Muscle layer of duodenum (tissue), 2 donors: ENCODE measurements around the gene RSL24D1.
A peak's percentile ranks its signal among the peaks of the same experiment; 100 is the strongest.

Experiments
- H3K27ac ChIP-seq: one replicate; pipeline ENCODE4 v1.7.0; 2013; ENCODE audit warnings: mild to moderate bottlenecking, low read length
- H3K27me3 ChIP-seq: one replicate; pipeline ENCODE4 v1.7.0; 2013; ENCODE audit warnings: low read depth, mild to moderate bottlenecking, control low read depth, low read length
- H3K36me3 ChIP-seq, 2 donors: one replicate each; pipeline ENCODE4 v1.7.0; 2013; ENCODE audit warnings: low read length in 2 of 2, control low read depth in 1 of 2, mild to moderate bottlenecking in 1 of 2; ENCODE audit not compliant: insufficient read depth in 2 of 2, control insufficient read depth in 1 of 2
- H3K4me1 ChIP-seq, 2 donors: one replicate each; pipeline ENCODE4 v1.7.0; 2013; ENCODE audit warnings: low read length in 2 of 2, mild to moderate bottlenecking in 2 of 2, control low read depth in 1 of 2, moderate library complexity in 1 of 2; ENCODE audit not compliant: insufficient read depth in 2 of 2, control insufficient read depth in 1 of 2
- H3K4me3 ChIP-seq, 2 donors: one replicate each; pipeline ENCODE4 v1.7.0; 2013; ENCODE audit warnings: low read length in 2 of 2, low read depth in 1 of 2, mild to moderate bottlenecking in 1 of 2
- H3K9me3 ChIP-seq, 2 donors: one replicate each; pipeline ENCODE4 v1.7.0; 2013; ENCODE audit warnings: low read length in 2 of 2, control low read depth in 1 of 2, mild to moderate bottlenecking in 1 of 2; ENCODE audit not compliant: control insufficient read depth in 1 of 2
- donor health status: healthy.

The RSL24D1 gene

DNA sequence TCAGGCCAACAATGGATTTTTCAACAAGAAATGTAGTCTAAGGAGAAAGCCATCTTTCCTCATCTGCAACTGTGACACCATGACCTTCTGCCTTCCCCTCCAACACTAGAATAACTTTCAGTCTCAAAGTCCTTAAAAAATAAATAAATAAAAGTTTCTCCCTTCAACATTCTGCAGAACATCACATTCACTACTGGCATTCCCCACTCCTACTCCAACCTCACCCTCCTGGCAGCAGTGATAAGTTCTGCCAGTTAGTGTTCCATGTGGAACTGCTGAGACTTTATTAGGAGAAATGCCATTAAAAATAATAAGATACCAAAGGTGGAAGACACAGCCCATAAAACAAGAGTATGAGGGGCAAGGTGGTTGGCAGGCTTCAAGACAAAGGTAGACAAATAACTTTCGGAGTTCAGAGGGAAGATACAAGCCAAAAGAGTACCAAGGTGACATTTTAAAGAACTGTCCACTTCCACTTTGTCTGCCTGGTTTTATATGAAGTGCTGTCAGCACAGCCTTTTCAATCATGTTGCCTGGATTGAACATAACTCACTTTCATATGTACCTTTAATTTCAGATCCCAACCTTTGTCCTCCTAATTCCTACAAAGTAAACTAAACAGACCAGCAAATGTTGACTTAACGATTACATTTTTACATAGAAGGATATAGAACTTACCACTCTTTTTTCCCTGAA lies 37.5 kb upstream of the RSL24D1 start:
- H3K9me3 ChIP-seq = no peaks in the 10 kb centered on the region
- H3K4me1 ChIP-seq = peaks cover 0 to 3% of the 10 kb centered on the region in 2 donors
- no peak overlapping the region for H3K27ac ChIP-seq

DNA sequence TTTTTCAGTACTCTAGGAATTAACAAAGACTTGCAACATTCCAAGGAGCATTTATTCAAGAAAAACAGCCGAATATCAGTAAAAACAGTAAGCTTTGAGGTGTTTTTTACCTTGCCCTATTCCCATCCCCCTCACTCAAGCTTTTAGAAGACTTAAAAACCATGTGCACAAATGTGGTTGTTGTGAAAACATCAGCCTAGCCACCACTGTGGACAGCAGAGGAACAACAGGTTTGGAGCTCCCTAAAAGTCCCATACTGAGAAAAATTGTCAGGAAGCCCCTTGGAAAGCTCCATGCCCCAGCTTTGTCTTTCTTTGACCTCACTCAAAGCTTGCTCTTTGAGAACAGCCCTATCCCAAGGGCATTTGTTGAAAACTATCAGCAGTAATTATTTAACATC lies 34.7 kb upstream of the RSL24D1 start:
- Histone ChIP-seq H3K4me3 (no peak overlapping the region), H3K9me3 (no peaks in the 10 kb centered on the region), H3K4me1 (peaks cover 0 to 3% of the 10 kb centered on the region in 2 donors), H3K27me3 (no peaks in the 10 kb centered on the region), H3K27ac (no peak overlapping the region), H3K36me3 (peaks cover 0 to 8% of the 10 kb centered on the region in 2 donors)

More for the DNA sequence above, 37.5 kb upstream of the RSL24D1 start:
- Histone ChIP-seq H3K36me3 (no peaks in the 10 kb centered on the region), H3K4me3 (no peak overlapping the region), H3K27me3 (no peaks in the 10 kb centered on the region)

DNA sequence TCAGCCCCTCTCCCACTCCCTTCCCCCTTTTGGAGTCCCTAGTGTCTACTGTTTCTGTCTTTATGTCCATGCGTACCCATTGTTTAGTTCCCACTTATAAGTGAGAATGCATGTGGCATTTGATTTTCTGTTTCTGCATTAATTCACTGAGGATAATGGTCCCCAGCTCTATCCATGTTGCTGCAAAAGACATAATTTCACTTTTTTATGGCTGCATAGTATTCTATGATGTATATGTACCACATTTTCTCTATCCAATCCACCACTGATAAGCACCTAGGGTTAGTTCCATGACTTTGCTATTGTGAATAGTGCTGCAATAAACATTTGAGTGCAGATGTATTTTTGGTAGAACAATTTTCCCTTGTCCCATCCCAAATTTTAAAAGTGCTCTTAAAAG lies 34.2 kb upstream of the RSL24D1 start:
- H3K27ac ChIP-seq = no peak overlapping the region
- H3K27me3 ChIP-seq = no peaks in the 10 kb centered on the region
- H3K36me3 ChIP-seq = peaks cover 0 to 11% of the 10 kb centered on the region in 2 donors
- no peak overlapping the region for H3K4me3 ChIP-seq
- H3K9me3 ChIP-seq = no peaks in the 10 kb centered on the region
- peaks cover 0 to 3% of the 10 kb centered on the region in 2 donors for H3K4me1 ChIP-seq

DNA sequence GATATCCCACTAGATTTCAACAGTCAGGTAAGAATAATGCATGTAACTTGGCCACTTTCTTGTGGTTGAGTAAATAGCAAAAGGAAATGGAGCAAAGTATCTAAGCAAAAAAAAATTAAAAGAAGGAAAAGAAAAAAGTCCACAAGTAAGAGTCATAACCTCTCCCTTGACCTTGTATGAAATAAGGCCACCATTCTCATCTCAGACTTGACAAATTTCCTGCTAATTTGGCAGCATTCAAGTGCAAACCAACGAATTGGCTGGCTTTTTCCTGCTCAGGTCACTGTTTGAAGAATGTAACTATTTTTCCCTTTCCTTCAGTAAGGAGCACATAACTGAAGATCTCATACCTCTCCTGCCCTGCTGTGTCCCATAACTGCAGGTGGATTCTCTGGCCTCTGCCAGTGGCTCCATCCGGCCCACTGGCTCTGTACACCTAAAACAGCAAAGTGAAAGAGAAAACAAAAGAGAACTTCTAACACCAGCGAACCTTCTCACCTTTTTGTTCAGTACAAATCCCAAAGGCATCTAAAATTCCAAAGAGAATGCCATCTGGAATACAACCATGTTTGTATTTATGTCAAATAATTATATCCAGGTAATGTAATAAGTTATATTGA lies 33.4 kb upstream of the RSL24D1 start:
- no peak overlapping the region for H3K4me3 ChIP-seq
- H3K4me1 ChIP-seq = peaks cover 0 to 3% of the 10 kb centered on the region in 2 donors
- H3K27ac ChIP-seq = no peak overlapping the region
- H3K36me3 ChIP-seq = peaks cover 0 to 11% of the 10 kb centered on the region in 2 donors
- H3K27me3 ChIP-seq = no peaks in the 10 kb centered on the region
- no peaks in the 10 kb centered on the region for H3K9me3 ChIP-seq

DNA sequence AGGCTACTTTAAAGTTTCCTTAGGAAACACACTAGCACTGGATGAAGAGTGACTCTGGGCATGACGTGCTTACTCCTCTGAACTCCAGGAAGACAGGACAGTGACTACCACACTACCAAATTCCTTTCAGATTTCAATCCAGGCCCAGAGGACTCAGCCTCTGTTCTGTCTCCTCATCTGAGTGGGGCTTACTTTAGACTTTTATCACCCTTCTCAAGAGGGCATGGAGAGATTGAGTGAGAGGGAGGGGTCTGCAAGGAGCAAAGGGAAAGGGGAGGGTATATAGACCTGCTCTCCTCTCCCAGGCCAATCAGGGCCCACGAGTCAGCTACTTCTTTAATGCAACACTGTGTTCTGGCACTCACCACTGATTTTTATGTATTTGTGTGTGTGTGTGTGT lies 29.4 kb upstream of the RSL24D1 start:
- no peak overlapping the region for H3K4me3 ChIP-seq
- no peak overlapping the region for H3K27ac ChIP-seq
- H3K27me3 ChIP-seq = no peaks in the 10 kb centered on the region
- peaks cover 0 to 3% of the 10 kb centered on the region in 2 donors for H3K4me1 ChIP-seq
- peaks cover 6 to 20% of the 10 kb centered on the region in 2 donors for H3K36me3 ChIP-seq
- H3K9me3 ChIP-seq = no peaks in the 10 kb centered on the region

DNA sequence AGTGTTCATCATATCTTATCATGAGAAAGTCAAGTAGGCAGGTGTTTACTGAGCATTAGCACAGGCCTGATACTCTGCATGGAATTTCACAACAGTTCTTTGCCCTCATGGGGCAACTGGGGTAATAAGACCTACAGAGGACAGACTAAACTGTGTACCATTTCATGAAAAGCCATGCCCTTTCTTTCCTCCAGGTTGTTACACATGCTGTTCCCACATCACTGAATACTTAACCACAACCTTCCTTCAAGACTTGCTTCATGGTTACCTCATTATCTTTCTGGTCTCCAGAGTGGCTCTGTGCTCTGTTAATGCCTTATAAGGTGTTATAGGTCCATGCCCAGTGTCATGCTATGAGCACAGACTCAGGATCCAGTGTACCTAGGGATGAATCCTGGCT lies 28.2 kb upstream of the RSL24D1 start:
- H3K36me3 ChIP-seq = peaks cover 6 to 26% of the 10 kb centered on the region in 2 donors
- H3K27ac ChIP-seq = no peak overlapping the region
- H3K4me3 ChIP-seq = no peak overlapping the region

DNA sequence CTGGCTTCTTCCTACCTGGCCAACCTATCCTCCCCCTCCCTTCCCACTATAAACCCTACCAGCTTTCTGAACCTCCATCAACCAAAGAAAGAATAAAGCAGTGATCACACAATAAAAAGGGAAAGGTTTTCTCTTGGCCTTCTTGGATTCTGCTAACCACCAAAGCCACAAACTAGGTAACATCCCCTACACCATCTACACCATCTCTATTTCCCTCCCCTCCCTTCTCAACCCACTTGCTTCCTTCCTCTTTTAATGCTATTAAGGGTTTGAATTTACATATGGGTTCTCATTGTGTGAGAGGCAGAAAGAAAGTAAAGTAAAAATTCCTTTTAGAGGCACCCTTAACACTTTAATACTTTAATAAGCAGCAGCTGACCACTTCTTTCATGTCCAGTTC lies 25.8 kb upstream of the RSL24D1 start:
- H3K4me3 ChIP-seq = no peak overlapping the region
- H3K27me3 ChIP-seq = no peaks in the 10 kb centered on the region
- H3K36me3 ChIP-seq = peaks cover 14 to 18% of the 10 kb centered on the region in 2 donors
- no peaks in the 10 kb centered on the region for H3K9me3 ChIP-seq
- no peaks in the 10 kb centered on the region for H3K4me1 ChIP-seq
- H3K27ac ChIP-seq = no peak overlapping the region

More for the DNA sequence above, 28.2 kb upstream of the RSL24D1 start:
- no peaks in the 10 kb centered on the region for H3K9me3 ChIP-seq
- H3K4me1 ChIP-seq = peaks cover 0 to under 1% of the 10 kb centered on the region in 2 donors
- no peaks in the 10 kb centered on the region for H3K27me3 ChIP-seq

DNA sequence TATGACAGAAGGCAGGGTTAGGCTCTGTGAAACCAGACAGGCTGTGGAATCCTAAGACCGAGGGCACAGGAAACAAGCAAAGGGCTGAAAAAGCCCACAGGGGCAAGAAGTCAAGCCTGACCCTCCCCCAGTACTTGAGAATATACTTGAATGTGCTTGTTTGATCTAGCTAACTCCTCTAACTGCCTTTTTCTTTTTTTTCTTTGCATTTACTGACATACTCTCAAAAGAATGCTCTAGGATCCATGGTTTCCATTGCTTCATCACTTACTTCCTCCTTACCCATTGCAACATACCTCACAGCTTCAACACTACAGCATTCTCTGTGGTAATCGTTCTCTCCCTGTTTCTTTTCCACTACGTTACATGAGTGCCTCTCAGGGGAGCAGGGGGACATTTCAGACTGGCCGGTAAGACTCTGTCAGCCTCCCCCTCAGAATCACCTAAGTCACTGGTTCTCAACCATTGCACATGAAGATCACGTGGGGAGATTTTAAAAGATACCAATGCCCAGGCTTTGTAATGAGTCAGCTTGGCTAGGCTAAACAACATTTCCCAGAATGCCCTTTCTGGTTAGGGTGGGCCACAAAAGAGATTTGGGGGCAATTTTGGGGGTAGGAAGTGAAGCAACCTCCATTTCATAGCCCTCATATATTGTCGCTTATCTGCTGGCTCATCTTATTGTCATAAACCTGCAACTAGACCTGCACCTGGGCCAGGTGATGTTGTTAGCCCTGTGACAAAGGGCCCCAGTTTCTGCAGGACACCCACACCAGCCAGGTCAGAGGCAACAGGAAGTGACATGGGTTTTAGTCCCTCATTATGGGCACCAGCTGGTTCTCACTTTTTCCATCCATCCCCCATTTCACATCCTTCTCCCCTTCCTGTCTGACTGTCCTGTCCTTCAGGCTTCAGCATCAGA lies 24.6 kb upstream of the RSL24D1 start:
- H3K27ac ChIP-seq = peak overlapping the region; percentile 74
- H3K4me3 ChIP-seq = no peak overlapping the region
- peaks cover 14 to 18% of the 10 kb centered on the region in 2 donors for H3K36me3 ChIP-seq
- H3K27me3 ChIP-seq = no peaks in the 10 kb centered on the region
- H3K4me1 ChIP-seq = no peaks in the 10 kb centered on the region
- H3K9me3 ChIP-seq = no peaks in the 10 kb centered on the region

DNA sequence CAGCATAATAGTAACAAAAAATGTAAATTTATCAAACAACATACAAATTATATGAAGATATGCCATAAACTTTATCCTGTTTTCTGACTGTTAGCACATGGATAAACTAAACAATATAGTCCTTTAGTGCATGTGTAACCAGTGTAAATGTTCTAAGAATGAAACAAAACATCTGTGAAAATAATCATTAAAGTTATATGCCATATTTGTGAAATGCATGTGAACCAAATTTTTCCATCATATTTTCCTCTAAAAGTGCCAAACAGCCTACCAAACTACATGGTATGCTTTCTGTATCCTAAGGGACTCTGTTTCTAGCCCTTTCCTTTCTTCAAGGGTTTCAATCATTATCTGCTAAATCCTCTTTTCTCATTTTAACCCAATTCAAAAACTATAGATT lies 23.9 kb upstream of the RSL24D1 start:
- Histone ChIP-seq H3K27ac (peak overlapping the region; percentile 74), H3K4me1 (no peaks in the 10 kb centered on the region), H3K36me3 (peaks cover 14 to 15% of the 10 kb centered on the region in 2 donors), H3K4me3 (no peak overlapping the region), H3K9me3 (no peaks in the 10 kb centered on the region), H3K27me3 (no peaks in the 10 kb centered on the region)

DNA sequence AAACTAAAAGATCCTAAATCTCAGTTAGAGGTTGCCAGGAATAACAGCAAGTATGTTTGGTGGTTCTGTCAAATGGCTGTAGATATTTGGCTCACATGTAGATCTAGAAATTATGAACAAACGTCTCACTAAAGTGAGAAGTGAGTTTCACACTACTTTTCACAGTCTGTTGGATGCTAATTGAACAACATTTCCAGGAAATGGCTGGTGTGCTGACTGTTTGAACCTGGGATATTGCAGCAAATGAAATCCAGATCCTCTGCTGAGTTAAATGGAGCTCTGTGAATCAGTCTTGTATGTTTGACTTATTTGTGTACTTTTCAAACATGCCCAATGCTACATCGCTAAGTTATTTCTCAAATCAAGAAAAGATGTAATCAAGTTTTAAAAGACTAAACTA lies 21.3 kb upstream of the RSL24D1 start:
- peak overlapping the region; percentile 46 for H3K27ac ChIP-seq
- no peaks in the 10 kb centered on the region for H3K4me1 ChIP-seq
- no peaks in the 10 kb centered on the region for H3K9me3 ChIP-seq
- H3K36me3 ChIP-seq = peaks cover 8 to 15% of the 10 kb centered on the region in 2 donors
- no peak overlapping the region for H3K4me3 ChIP-seq
- no peaks in the 10 kb centered on the region for H3K27me3 ChIP-seq

DNA sequence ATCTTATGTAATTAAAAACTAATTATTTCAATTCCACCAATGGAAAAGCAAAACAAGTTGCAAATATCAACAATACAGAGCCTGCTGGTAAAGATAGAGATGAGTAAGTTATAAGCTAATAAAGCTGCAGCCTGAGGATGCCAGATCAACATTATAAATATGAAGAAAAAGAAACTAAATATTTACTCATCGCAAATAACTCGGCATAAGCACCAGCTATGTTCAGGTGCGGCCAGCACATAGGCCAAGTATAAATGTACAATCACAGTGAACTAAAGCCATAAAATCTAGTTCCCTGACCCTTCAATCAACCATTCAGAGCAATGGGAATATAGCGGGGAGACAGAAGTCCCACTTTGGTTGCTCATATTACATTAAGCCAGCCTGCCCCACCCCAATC lies 7.7 kb upstream of the RSL24D1 start:
- H3K36me3 ChIP-seq = peaks cover 7 to 11% of the 10 kb centered on the region in 2 donors
- H3K27ac ChIP-seq = no peak overlapping the region
- H3K4me3 ChIP-seq = no peak overlapping the region
- no peaks in the 10 kb centered on the region for H3K27me3 ChIP-seq
- no peaks in the 10 kb centered on the region for H3K4me1 ChIP-seq
- H3K9me3 ChIP-seq = no peaks in the 10 kb centered on the region
